SKM-1 treated with dmso at 0.1 percent for 144 hours (cell line): ENCODE data around the gene TFEC.
"Not testable (repeated sequence)": the region's sequence is repeated elsewhere in the genome, so short reads cannot be mapped to it uniquely, and the experiment has no call there.

ENCODE experiments used
- DNase-seq: peaks from one replicate; lab custom pipeline; 2025; ENCODE audit not compliant: unreplicated experiment; lab: John Stamatoyannopoulos, UW

TFEC gene, protein sequence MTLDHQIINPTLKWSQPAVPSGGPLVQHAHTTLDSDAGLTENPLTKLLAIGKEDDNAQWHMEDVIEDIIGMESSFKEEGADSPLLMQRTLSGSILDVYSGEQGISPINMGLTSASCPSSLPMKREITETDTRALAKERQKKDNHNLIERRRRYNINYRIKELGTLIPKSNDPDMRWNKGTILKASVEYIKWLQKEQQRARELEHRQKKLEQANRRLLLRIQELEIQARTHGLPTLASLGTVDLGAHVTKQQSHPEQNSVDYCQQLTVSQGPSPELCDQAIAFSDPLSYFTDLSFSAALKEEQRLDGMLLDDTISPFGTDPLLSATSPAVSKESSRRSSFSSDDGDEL

DNA sequence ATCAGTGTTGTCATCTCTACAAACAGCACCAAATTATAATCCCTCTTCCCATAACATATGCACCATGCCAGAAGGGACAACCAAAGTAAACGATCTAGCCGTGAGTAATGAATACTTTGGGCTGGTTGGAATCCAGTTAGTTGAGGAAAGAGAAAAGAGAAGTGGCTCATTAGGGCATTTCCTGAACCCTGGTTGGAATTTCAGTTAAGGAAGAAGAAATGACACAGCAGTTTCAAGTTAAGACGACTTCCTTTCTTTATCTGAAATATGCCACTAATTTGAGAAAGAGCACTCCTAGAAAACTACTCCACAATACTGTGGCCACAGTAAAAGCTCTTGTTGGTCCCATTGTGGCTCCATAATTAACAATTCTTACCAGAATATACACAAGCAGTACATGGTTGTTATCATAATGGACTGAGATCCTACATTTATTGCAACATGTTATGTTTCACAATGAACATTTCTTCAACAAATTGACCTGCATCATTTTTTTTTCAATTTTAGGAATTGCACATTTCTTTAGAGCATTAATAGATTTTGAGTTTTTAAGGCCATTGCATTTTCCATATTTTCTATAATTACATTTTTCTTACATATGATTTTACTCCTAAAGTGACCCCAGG is at the start of gene TFEC:
TFEC (minus strand) TSS at position 113 of the 626 bp plus-strand sequence. CDS start 46,322 bp downstream, outside the sequence.
- DNase-seq: peak; percentile 56

DNA sequence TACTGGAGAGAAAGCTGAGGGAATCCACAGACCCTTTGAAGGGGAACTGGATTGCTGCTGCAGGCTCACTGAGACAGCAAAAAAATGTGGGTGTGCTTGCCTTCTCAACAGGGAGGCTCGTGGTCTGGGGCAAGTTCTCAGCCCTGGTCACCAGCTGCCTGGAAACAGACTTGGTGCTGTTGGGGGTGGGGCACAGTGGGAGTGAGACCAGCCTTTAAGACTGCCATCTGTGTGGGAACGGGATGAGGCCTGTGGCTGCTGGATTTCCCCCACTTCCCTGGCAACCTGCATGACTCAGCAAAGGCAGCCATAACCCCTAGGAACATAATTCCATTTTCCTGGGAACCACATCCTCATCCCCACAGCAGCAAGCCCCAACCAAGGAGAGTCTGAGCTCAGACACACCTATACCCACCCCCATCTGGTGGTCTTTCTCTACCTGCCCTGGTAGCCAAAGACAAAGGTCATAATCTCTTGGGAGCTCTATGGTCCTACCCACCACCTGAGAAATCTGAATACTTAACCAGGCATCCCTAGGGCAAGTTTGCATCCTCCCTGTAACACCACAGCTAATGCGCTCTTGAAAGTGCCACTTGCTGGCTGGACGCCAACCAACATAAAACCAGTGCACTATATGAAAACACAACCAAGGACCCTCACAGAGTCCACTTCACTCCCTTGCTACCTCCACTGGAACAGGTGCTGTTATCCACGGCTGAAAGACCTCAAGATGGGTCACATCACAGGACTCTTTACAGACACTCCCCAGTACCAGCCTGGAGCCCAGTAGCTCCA is 45.0 kb upstream of the TFEC start:
- DNase-seq: no peak

DNA sequence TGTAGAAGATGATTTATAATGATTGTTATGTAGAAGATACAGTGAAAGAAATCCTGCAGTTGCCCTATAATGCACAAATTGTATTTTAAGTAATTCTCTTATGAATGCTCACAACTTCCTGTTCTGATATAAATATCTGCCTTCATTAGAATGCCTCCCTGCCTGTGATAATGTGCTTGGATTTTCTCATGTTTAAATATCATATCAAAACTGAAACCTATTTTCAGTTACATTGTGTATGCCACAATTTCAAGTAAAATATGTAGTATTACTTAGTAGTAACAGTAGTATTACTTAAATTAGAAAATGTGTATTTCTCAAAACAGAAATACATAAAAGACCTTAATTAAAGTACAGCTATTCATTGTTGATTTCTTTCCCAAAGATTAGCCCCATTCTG is 41.1 kb upstream of the TFEC start:
- no peak for DNase-seq

DNA sequence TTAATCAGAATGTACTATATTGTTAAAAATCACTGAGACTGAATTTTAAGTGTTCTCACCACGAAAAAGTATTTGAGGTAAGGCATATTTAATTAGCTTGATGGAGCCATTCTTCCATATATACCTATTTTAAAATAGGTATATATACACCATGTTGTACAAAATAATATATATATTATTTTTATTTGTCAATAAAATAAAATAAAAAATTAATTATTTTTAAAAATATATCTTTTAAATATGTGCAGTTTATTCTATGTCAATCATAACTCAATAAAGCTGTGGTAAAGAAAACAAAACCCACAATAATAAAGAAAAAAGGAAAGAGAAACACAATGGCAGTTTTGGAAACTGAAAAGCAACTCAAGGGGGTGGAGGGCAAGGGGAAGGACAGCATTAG is 33.6 kb upstream of the TFEC start:
- DNase-seq: no peak

DNA sequence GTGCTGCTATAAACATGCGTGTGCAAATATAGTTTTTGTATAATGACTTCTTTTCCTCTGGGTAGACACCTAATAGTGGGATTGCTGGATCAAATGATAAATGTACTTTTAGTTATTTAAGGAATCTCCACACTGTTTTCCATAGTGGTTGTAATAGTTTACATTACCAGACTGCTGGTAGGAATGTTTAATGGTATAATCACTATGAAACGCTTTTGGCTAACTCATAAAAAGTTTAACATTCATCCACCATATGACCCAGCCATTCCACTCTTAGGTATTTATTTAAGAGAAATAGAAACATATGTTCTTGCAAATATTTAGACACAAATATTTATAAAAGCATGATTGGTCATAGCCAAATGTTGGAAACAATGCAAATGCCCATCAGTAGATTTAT is 32.1 kb upstream of the TFEC start:
- DNase-seq: no peak

DNA sequence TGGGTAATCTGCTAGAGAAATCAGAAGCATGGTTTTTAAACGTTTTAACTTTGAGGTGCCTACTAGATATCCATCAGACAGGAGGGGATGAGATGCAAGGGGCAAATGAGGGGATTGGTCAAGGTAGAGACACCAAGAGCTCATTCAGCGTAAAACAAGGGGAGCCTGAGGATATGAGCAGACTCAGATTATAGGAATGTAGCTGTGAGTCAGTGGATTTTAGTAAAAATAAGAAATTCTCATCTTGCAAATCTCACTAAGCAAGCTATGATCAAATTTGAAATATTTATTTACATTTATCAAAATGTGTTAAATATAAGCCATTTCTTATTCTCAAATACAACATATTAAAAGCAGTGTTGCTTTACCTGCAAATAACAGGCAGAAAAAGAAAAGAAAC is 21.4 kb upstream of the TFEC start:
- DNase-seq: no peak

DNA sequence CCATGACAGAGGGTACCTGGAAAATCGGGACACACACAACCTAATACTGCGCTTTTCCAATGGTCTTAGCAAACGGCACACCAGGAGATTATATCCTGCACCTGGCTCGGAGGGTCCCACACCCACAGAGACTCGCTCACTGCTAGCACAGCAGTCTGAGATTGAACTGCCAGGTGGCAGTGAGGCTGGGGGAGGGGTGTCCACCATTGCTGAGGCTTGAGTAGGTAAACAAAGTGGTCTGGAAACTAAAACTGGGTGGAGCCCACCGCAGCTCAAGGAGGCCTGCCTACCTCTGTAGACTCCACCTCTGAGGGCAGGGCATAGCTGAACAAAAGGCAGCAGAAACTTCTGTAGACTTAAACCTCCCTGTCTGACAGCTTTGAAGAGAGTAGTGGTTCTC is 16.7 kb upstream of the TFEC start:
- DNase-seq: not testable (repeated sequence)

DNA sequence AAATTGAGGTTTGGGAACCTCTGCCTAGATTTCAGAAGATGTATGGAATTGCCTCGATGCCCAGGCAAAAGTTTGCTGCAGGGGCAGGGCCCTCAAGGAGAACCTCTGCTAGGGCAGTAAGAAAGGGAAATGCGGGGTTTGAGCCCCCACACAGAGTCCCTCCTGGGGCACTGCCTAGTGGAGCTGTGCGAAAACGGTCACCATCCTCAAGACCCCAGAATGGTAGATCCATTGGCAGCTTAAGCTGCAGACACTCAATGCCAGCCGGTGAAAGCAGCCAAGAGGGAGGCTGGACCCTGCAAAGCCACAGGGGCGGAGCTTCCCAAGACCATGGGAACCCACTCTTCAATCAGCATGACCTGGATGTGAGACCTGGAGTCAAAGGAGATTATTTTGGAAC is 15.0 kb upstream of the TFEC start:
- DNase-seq: no peak

DNA sequence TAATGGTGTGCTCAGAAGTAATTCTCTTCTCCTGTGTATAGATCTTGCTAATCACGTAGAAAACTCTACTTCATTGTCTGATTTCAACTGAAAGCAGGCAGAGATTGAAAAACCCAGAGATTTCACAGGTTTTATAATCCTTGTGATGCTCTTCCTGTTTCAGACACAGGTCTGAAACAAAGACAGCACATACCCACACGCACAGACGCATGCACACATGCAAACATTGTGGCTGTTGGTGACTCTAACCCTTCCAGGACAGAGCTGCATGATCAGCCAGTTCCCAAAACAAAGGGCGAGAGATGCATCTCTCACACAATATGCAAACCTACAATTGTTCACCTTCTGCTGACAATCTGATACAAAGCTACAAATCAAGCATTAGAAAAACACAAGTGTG is 11.1 kb upstream of the TFEC start:
- DNase-seq: no peak

DNA sequence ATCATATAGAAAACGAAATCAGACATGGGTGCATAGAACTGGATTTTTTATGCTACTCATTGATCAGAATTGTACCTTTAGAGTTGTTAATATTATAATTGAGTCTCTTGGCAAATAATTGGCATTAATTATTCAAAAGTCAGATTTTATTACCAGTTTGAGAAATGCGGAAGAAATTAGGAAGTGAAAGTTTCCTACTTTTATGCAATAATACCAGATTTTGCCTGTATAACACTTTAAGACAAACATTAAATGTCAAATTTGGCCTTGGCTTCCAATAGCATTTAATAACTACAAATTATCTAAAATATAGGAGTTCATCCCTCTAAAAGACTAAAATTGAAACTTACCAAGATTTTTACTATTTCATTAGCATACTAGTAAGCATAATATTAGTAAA is 6.8 kb upstream of the TFEC start:
- no peak for DNase-seq

DNA sequence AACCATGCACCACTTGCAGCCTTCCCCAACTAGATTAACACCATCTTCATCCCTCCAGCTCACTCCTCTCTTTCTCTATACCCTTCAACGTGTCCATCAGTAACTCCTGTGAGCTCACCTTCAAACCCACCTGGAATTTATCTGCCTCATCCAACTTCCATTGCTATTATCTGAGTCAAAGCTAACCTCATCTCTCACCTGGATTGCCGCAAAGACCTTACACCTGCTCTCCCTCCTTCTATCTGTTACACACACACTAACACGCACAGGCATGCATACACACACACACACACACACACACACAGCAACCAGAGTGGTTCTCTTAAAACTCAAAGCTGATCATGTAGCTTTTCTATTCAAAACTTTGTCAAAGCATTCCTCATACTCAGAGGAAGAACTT is 3.8 kb upstream of the TFEC start:
- DNase-seq: no peak

DNA sequence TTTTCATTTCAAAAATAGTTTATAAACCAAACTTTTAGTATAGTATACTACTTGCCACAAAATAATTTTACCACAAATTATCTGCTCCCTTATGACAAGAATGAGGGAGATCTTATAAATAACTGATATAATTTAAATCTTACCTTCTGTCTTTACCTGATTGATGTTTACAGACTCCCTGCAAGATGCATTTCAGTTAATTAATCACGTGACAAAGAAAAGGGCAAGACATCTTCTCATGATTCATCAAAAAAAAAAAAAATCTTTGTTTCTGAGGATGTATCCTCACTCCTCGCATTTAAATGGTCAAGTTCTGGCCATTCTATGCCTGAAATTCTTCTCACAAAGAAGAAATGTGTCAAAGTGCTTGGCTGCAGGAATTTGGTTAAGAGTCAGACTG is 2.3 kb upstream of the TFEC start:
- DNase-seq: no peak

DNA sequence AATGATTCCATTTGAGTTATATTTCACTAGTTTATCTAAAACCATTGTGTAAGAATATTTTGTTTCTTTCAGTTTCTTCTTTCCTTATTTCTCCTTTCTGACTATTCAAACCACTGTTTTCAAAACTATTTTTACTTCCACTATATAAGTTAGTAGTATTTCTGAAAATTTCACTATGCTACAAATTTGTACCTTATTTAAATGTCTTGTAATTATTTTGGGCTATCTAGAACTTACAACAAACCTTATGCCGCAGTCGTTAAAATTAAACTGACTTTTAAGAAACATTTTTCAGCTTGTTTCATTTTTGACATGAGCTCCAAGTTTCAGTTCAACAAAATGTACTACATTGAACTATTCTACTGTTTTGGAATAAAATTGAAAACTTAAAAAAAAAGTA is 1.8 kb downstream of the TFEC start:
- DNase-seq: no peak

DNA sequence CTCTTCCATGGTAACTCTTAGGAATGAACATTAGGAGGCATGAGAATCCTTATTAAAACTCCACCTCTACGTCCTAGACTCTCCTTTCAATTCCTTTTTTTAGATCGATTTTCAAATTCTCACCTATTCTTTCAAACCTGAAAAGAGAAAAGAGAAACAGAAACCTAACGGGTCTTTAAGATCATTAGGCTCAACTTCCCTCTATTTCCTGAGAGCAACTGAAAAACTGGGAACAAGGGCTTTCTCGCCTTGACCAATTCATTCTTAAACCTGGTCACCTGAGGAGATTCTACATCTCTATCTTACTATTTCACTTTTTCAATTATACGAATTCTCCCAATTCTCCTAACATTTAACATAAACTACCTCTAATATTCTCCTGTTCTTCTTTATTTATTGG is 2.8 kb downstream of the TFEC start:
- DNase-seq: no peak

DNA sequence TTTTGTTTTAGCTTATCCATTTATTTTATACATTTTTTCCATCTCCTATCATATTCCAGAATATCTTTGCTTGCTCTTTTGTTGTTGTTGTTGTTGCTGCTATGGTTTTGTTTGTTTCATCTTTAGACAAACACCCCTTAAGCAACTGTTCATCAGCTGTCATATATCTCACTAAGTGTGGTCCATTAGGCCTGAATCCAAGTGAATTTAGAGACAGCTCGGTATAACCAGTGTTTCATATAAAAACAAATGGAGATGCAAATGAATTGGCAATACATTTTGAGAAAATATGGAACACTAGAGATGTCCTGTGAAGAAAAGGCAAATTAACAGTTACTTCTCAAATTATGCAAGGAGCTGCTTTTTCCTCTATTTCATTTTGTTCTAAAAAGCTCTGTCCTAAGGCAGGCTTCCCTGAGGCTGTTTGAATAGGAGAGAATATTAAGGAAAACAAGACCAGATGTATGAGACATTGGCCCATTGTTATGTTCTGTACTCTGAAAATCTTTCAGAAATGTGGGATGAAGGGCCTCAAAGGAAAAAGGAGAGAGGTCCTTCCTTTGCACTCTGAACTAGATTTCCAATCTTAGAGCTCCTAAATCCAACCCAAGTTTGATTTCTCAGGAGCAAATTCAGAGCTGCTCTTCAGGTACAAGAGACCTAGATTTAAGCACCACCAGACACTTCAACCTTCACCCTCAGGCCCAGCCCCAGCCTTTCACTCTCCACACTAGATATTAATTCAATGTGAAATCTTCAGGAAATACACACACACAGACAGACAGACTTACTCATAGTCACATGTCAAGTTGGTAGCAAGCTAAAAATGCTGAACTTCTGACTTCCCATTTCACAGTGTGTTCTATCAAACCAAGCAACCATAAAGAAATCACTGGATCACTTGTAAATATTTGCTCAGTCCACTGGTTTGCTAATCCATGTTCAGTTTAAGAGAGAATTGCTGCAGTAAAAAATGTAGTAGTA is 5.4 kb downstream of the TFEC start:
- DNase-seq: no peak

DNA sequence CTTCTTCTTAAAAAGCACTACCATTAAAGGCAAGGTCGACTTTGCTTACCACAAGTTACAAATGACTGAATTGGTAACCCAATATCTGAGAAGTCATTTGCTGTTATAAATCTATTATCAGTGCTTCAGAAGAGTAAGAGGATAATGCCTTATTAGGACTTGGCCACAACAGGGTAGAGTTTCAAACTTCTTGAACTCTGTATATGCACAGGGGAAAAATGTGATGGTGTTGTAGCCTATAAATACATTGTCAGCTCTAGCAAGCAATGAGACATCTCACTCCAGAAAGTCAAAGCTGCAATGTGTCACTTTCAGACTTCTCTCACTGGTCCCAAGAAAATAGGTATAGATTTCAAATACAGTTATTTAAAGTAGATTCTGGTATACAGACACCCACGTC is 9.3 kb downstream of the TFEC start:
- no peak for DNase-seq

DNA sequence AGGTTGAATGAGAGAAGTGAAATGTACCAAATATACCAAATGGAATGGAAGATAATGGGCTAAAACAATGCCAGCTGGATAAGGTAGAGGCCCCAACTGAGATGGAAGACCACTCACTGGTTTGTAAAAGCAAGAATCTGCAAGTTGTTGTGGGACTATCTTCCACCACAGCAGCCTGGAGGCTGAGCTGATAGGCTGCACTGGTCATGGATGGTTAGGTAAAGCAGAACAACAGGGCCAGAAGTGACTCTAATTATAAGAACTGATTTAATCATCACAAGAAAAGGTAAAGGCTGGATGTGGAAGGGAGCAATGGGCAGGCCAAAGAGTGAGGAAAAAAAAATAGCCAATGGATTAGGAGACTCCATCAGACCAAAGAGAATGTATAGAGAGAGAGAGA is 11.8 kb downstream of the TFEC start:
- no peak for DNase-seq

DNA sequence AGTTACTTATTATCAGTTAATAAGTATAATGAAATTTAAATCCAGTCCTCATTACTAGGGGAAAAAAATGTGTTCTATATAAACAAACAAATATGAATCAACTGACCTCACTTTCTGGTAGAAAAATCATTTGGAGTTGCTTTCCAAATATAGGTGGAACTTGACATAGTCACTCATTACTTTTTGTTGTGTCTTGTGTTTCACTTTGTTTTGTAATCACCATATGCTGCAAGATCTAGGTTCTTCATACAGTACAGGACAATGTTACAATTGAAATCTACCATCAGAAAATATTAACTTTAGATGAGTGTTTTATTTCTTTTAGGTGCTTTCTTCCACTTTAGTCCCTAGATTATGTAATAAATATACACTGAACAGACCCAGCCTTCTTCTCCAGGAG is 16.9 kb downstream of the TFEC start:
- no peak for DNase-seq

DNA sequence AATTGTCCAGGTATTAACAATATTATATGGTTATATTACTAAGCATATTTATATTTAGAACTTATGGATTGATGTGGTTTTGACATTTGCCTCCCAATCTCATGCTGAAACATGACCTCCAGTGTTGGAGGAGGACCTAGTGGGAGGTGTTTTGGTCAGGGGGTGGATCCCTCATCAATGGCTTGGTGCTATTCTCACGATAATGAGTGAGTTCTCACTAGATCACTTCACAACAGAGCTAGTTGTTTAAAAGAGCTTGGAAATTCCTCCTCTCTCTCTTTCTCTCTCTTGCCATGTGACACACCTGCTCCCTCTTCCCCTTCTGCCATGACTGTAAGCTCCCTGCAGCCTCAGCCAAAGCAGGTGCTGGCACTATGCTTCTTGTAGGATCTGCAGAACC is 19.0 kb downstream of the TFEC start:
- no peak for DNase-seq

DNA sequence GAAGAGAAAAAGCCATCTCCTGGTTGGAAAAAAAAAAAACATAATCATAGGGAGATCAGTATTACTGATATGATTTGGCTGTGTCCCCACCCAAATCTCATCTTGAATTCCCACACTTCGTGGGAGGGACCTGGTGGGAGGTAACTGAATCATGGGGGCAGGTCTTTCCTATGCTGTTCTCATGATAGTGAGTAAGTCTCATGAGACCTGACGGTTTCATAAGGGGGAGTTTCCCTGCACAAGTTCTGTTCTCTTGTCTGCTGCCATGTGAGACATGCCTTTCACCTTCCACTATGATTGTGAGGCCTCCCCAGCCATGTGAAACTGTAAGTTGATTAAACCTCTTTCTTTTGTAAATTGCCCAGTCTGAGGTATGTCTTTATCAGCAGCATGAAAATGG is 25.8 kb downstream of the TFEC start:
- not testable (repeated sequence) for DNase-seq

DNA sequence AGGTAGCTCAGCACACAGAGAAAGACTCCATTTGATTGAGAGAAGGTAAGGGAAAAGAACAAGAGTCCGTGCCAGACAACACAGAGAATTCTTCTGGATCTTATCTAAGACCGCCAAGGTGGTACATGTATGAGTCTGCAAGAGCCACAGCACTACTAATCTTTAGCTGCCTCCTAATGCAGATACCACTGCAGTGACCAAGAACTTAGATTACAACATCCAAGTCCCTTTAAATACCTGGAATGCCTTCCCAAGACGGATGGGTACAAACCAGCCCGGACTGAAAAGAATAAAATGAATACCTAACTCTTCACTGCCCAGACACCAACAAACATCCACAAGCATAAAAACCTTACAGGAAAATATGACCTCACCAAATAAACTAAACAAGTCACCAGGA is 33.3 kb downstream of the TFEC start:
- no peak for DNase-seq
